LNCAP (cell line): ENCODE results near the gene HORMAD2.

Experiments used
- TF ChIP-seq, protein P1 (sequence below): fragments of 450-650 bp; IDR thresholded peaks from 2 replicates; pipeline ENCODE4 v1.5.1; 2017; ENCODE audit warnings: mild to moderate bottlenecking

HORMAD2 gene

GRCh38 chr22:30219668-30220278 is 139.5 kb downstream of the HORMAD2 start:
- TF ChIP-seq, protein P1, sequence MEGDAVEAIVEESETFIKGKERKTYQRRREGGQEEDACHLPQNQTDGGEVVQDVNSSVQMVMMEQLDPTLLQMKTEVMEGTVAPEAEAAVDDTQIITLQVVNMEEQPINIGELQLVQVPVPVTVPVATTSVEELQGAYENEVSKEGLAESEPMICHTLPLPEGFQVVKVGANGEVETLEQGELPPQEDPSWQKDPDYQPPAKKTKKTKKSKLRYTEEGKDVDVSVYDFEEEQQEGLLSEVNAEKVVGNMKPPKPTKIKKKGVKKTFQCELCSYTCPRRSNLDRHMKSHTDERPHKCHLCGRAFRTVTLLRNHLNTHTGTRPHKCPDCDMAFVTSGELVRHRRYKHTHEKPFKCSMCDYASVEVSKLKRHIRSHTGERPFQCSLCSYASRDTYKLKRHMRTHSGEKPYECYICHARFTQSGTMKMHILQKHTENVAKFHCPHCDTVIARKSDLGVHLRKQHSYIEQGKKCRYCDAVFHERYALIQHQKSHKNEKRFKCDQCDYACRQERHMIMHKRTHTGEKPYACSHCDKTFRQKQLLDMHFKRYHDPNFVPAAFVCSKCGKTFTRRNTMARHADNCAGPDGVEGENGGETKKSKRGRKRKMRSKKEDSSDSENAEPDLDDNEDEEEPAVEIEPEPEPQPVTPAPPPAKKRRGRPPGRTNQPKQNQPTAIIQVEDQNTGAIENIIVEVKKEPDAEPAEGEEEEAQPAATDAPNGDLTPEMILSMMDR, result no peak

- TF ChIP-seq, protein P1, result no peak
These were observed 140.2 kb downstream of the HORMAD2 start for GRCh38 chr22:30220338-30221012.

GRCh38 chr22:30221121-30221992 is 141.1 kb downstream of the HORMAD2 start:
- TF ChIP-seq, protein P1, result no peak

DNA sequence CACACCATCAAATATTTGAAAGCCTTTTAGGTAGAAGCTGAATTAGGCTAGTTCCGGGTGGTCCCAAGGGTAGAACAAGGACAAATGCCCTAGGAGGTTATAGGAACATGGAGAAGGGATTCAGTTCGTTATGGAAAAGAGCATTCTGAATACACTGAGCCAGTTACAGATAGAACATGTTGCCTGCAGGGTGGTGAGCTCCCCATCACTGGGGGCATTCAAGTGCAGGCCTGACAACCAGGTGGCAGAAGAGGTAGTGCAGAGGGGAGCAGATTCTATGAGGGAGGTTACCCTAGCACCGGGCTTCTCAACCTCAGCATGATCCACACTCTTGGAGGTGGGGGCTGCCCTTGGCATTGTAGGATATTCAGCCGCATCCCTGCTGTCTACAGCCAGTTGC is 142.1 kb downstream of the HORMAD2 start:
- TF ChIP-seq, protein P1, result no peak

- TF ChIP-seq, protein P1, result no peak
These were observed 143.0 kb downstream of the HORMAD2 start for GRCh38 chr22:30223303-30223702.

- TF ChIP-seq, protein P1, result no peak
These were observed 144.0 kb downstream of the HORMAD2 start for GRCh38 chr22:30224161-30224857.
